Stimulated activated CD8-positive, alpha-beta memory T cell treated with anti-CD3 and anti-CD28 coated beads, Interleukin-2, amount 100 ng/mL, for 48 hours (primary cell): Measurements from ENCODE around the gene ARNT2.

Experiments used
- DNase-seq, 2 donors: peaks; one replicate each; pipeline ENCODE4 v3.0.0-alpha.2; 2020; ENCODE audit warnings: low read depth in 2 of 2

ARNT2 gene

DNA sequence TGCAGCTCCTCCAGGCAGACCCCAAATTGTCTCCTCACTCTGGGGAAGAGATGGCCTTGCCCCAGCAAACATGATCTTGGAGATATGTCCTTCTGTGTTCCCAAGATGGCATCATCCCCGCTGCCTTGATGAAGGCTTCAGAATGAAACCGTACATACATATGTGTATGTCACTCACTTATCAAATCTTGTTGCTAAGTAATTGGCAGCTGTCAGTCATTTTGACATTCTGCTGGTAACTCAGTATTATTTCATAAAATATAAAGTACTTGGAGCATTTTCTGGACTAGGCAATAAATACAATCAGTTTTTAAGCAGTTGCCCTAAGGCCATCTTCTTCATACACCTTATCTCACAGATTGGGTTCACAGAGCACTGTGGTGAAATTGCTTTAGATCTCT, 62.4 kb downstream of the ARNT2 start:
- no peak for DNase-seq

DNA sequence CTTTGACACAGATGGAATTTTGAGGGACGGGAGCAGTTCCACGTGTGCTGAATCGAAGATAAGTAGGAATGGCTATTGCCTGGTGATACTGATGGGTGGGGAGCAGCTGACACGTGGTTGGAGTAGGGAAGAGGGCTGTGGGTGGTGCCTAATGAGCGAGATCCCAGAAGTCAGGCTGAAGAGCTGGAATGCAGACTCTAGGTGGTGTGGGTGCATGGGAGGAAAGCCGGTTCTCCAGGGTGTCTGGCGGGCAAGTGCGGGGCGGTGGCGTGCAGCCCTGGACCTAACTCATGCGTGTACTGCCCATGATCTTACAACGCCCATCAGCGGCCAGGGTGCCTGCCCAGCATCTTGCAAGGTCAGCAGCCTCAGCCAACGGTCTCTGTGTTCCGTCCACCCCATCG, 63.1 kb downstream of the ARNT2 start:
- DNase-seq = no peak

DNA sequence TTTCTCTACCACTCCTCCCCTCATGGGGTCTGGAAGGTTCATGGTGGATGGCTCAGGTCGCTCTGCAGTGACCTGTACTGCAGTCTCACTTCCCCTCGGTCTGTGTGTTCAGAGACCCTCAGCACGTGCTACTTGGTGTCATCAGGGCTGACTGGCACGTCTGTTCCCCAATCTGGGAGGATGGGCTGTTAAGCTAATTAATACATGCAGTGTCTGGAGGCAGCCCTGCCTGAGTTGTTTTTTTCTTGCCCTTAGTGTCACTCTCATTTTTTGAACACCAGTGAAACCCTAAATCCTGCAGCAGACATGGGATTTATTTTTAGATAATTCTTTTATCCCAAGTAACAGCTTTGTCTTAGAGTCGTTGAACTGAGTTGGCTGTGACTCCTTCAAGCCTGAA, 64.6 kb downstream of the ARNT2 start:
- DNase-seq = no peak

DNA sequence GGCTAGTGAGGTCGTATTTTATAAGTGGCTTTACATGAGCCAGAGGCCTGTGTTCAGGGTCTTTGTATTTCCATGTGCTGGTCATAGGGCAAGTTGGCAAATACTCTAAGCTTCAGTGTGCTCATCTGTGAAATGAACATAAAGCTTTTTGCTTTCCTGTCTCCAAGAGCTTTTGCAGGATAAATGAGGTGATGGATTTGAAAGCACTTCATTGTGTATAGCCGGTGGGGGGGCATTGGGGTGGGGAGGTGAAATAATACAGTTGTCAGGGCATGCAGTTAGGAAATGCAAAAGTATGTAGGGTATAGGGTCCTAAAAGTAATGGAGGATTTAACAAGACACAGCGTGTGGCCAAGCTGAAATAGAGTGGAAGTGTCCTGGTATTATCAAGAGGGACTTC, 67.7 kb downstream of the ARNT2 start:
- no peak for DNase-seq

DNA sequence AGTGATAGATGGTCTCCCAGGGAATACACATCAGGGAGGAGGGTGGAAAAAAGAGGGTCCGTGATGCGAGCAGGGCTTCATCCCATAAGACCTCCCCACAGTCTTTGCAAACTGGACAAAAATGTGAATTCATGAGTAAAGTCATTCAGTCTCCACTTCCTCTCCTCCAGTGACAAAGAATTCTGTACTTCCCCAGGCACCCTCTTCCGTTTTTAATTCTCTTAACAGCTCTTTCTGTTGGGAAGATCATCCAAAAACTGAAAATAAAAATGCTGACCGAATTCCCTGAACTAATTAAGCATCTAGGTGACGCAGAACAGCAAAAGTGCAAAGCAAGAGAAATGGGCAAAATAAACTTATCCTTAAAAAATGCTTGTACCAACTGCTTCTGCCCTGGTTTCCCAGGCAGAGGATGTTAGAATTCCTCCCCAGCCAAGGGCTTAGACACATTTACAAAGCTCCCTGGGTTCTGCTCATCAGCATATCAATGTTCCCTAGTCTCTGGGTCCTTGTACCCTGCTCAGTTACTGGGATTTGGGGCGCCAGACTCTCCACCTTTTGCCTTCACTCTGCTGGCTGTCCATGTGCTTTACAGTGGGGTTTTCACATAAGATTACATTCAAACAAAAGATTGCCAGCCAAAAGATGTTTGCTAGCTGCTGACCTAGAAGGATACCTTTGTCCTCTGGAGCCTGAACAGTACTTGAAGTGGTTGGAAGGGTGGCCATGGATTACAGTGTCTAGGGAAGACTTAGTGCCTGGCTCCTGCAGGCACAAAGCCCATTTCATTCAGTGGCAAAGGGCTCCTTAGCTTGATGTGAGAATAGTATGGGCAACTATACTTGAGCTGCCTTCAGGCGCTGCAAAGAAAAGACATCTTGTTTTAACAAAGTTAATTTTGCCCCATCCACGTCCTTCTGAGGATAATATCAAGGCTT, 69.4 kb downstream of the ARNT2 start:
- DNase-seq = no peak

DNA sequence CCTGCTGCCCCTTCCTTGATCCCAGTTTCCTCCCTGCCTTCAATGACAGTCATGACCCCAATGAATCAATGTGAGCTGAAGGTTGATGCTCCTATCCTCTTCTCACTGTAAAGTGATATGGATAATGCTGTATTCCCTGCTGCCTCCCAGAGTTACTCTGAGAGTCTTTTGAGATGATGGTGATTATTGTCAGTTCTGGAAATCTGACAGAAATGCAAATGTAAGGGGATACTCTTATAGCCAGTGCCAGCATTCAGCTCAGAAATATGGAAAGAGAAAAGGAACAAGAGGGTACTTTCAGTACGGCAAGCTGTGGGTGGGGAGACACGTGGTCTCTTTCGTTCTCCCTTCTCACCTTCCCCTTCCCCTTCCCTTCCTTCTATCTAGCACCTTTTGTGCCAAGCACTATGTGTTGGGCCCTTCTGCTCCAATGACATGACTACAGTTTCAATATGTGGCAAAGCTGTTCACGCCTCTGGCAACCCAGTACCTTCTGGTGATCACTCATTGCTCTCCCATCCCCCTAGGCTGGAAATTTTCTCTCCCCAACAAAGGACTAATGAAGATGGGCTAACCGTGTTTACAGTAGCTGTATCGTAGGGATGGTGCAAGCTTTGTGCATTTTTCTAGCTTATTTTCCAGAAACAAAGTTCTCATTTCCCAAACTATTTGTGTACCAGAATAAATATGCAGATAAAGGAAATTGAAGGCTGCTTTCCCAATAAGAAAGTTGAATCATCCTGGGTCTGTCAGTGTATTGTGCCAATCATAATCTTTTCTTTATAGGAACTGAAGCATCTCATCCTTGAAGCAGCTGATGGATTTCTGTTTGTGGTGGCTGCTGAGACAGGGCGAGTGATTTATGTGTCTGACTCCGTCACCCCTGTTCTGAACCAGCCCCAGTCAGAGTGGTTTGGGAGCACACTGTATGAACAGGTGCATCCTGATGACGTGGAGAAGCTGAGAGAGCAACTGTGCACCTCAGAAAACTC, 70.3 kb downstream of the ARNT2 start:
- DNase-seq = no peak

DNA sequence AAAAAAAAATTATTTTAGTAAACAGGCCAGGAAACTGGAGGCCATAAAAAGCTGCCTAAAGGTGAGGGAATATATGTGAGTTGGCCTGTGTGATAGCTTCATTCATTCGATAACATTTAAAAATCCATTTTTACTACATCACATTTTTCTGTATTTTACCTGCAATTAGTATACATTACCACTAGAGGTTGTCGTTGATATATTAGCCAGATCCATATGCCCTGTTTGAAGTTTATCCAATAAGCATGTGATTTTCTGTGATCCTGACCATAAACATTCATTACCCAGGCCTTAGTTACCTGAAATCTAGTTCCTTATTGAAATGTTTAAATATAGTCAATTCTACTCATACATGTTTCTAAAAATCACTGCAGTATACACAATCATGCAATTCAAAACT, 71.4 kb downstream of the ARNT2 start:
- no peak for DNase-seq

DNA sequence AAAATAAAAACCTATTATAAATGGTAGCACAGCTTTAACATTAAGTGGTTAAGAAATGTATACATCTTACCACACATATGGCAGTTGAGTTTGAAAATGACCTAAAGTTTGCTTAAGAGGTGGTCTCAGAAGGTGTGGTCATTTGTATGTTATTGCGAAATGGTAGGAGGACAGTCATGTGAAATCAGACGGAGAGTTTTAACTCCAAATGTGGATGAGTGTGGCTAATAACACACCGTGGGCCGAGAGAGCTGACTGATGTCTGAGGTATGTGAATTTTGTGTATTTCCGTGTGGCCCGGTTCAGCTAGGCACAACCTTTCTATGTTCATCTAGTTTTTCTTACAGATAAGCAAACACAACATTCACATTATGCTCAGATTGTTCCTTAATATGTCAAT, 71.9 kb downstream of the ARNT2 start:
- no peak for DNase-seq

DNA sequence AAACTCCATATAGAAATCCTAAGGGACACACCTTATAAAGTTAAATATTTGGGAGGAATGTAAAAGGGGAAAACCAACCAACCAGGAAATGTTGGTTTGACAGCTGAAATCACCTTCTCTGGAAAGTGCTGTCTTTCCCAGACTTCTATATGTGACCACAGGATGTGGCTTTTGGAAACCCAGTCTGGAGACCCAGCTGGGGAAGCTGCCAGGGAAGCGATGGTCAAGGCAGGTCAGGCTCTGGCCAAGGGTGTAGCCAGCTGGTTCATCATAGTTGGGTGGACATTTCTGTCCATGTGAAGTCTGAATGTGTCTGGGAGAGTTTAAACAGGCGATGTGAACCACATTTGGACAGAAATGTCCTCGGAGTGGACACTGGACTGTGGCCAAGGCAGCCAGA, 73.9 kb downstream of the ARNT2 start:
- DNase-seq = no peak

DNA sequence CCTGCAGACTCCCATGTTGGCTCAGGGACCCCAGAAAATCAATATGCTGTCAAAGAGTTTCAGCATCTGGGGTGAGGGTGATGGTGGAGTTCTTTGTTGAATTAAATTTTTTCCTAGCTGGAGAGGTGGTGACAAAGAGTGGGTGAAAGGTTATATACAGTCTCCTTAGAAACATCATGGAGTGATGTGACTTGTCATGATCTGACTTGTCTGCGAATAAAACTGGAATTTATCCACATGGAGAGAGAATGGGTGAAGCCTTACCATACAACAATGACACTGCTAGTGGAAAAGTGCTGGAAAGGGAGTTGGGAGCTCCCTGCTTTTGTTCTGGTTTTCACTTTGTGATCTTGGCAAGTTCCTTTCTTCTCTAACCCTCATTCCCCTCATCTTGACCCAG, 75.0 kb downstream of the ARNT2 start:
- no peak for DNase-seq

DNA sequence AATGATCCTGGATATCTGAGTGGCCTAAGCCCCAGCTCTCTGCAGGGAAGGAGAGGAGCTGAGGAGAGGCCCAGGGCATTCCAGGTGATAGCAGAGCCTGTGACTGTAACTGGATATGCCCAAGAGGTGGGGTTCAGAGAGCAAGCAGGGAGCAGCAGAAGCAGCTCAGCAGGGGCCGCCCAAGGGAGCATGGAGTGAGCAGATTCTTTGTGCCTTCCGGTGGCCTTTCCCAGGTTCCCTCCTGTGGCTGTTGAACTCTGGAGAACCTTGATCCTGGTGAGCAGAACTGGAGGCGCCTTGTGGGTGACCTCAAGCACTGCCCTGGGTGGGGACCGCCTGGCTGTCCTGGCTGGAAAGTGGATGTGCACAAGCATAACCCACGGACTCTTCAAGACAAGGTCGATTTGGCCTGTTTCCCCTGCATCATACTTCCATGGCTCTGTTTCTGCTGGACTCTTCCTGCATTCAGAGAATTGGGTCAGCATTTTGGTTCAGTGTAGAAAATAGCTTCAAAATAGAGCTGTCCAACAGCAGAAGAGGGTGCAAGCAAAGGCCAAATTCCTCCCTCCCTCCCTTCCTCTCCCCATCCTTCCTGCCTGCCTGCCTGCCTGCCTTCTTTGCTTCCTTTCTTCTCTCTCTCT, 76.1 kb downstream of the ARNT2 start:
- DNase-seq = no peak

DNA sequence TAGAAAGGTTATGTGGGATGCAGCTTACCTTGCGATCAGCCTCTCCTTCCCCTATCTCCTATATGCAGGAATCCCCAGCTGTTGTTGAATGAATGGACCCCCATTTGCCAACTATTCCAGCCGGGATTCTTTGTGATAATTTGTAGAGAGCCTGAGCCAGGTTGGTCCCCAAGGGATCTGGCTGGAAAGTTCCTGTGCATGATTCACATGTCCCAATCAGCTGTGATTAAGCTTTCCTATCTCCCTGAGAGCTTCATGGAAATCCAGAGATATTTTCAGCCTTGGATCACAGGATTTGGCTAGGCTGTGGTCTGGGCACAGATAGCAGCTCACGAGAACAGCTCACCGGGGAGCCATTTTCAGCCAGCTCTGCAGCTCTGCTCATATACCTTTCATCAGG, 76.7 kb downstream of the ARNT2 start:
- DNase-seq = no peak

DNA sequence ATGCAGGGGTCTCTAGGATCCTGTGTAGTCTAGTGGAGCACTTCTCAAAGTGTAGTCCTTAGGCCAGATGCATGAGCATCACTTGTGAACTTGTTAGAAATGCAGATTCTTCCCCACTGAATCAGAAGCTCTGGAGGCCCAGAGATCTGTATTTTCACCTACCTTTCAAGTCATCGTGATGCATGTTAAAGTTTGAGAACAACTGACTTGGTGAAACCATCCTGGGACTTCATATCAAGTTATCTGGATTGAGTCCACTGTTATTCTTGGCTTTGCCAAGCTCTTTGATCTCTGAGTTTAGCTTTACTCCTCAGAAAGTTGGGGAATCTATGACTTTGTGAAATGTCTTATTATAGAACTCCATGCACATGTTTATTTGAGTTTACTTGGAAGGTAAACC, 78.5 kb downstream of the ARNT2 start:
- DNase-seq = no peak

DNA sequence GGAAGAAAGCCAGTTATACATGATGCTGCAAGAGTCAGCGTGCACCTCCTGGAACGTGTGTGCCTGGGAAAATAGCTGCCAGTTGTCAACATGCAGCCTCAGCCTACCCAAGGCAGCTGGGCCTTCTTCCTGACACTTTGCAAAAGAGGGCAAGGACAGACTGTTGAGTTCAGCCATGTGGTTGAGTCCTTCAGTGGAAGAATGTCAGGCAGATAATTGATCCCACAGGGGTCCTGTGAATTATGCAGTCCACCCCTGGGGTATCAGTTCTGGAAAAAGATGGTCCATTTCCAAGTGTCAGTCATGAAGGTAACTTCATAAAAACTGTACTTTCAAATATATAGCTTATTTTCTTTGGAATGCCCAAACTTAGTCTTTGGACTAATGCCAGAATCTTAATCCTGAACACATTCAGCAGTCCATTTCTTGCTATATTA, 79.6 kb downstream of the ARNT2 start:
- no peak for DNase-seq

DNA sequence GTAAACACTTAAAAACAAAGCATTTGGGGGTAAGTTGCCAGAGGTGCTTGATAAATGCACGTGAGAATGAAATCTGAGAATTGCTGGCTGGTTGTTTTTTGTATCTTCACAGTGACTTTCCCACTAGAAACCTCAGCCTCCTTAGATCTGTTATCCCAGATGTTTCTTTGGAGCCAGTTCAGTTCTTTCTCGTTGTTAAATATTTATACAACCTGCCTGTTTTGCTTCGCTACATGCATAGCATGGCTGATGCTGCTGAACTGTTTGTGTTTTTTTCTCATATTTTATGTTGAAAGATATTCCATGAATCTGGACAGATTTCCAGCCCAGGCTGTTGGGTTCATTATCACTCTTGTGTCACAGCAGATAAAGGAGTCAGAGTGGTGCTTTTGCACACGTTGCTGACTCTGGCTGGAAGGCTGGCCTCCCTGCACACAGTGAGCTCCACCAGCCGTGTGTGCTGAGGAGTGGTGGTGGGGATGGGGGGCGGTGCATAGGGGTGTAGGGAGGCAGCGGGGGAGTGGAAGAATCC, 80.2 kb downstream of the ARNT2 start:
- DNase-seq = no peak

DNA sequence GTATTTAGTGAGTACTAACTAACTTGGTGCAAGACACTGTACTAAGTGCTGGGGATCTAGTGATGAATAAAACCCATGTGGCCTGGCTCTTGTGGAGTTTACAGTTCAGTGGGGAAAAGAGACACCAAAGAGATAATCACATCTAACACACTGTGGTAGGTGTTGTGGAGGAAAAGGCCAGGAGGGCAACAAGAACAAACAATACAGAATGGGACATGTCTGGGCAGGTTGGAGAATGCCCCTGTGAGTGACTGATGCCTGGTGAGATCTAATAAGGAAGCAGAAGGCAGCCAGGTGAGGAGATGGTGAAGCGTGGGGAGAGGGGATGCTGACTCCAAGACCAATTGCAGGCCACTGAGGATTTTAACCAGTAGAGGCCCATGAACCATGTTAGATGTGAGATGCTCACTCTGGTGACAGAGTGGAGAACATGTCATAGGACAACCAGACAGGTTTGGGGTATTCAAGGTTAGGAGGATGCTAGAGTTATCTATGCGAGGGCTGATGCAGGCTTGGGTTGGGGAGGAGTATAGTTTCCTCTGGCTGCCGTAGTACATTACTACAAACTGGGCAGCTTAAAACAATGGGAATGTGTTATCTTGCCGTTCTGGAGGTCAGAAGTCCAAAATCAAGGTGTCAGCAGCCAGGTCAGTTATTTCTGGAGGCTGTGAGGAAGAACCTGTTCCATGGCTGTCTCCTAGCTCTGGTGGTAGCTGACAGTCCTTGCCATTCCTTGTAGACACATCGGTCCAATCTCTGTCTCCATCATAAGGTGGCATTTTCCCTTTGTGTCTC, 81.4 kb downstream of the ARNT2 start:
- no peak for DNase-seq

DNA sequence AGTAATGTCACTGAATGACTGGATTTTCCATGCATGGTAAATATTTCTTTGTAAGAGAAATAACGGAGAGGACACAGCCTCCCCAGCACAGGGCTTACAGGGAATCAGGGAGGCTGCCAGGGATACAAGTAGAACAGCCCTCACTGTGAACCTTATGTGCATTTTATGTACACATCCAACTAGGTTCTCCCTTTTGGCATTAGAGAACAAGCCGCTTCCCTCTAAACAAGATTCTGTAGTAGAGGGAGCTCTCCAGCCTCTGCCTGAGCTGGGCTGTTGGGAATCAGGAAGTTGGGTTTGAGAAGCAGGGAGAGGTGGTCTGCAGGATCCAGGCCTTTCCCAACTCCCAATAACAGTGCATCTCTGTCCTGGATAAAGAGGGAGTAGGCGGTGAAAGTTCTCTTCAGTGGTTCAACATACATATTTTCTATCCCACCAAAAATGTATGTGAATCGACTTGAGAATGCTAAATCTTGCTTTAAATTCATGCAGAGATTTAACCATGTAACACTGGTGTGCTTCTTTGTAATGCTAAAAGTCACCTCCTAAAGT, 83.7 kb downstream of the ARNT2 start:
- DNase-seq = no peak

DNA sequence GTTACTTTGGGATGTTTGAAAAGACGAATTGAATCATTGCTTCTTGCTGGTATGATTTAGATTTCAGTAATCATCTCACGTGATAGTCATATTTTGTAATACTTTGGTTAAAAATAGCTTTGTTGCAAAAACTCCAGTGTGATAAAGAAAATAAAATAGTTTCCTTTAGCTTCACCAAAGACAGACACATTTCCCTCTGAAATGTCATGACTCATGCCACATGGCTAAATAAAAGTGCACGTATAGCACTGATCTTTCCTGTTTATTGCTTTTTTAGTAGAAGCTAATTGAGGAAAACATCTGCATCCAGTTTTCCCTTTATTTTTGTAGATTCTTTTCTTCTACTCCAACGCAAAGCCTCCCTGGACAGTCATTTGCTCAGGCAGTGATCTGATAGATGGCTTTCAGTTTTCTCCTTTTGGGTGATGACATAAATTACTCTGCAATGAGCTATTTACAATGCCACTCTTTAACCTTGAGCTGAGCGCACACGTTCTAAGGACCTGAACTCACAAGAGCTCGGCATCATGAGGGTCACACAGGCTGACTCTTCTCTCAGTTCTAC, 84.9 kb downstream of the ARNT2 start:
- DNase-seq = no peak

DNA sequence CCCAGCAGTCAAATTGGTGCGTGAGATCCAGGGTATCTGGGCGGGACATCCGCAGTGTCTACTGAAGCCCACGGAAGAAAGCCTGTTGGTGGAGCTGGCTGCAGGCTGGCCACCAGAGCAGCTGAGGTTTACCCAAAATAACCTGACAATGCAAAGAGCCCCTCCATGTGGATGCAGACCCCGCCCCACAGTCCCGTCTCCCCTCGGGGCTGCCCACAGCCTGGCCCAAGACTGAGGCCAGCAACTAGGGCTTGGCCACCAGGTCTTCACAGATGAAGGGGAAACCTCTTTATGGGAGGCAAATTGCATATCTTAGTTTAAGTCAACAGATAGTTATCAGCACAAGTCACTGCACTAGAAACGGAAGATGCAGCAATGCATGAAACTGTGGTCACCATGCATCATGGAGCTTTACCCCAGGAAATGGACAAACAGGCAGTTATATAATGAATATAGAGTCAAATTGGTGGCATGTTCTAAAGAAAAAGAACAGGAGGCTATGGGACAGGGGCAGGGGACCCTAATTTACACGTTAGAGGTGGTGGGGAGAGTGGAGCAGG, 86.3 kb downstream of the ARNT2 start:
- DNase-seq = no peak
